ENCODE measurements around the gene SYDE2. TPM values are rescaled to one million over a fixed set of nuclear protein-coding genes. Genes with fewer than 3 reads are reported as not detected.

SYDE2 gene
- total and polyA plus RNA-seq, 9 of the 15 experiments (the other 6 are each of a cell fraction or from before 2014, with no cell fraction given), result 0.39 to 8.7 (median 4.5) TPM

GRCh38 chr1:85124091-85124490, 76.7 kb downstream of the SYDE2 start (continued):
- TF ChIP-seq ATF1 (CRISPR knock-in tag; IDR thresholded peaks at IDR 0.05) (no peak), ATF1 (tag; IDR thresholded peaks at IDR 0.05) (no peak), SRF (CRISPR knock-in tag; IDR thresholded peaks at IDR 0.05) (no peak), BACH1 (tag; IDR thresholded peaks at IDR 0.05) (no peak), PREB (CRISPR knock-in tag; IDR thresholded peaks at IDR 0.05) (no peak), PCBP1 (IDR thresholded peaks at IDR 0.05; ENCODE audit: low read depth, low read length, poor library complexity, severe bottlenecking) (no peak), MLLT1 (IDR thresholded peaks at IDR 0.05) (no peak), GABPB1 (CRISPR knock-in tag; IDR thresholded peaks at IDR 0.05) (no peak), ZKSCAN1 (IDR thresholded peaks at IDR 0.05; ENCODE audit: low read depth, low read length) (no peak)

- no peak for FAIRE-seq
- Histone ChIP-seq H3K79me2 (ENCODE audit: control insufficient read depth, insufficient read depth, low read length) (no peaks in the 10 kb centered on the region), H3K4me3 (no peak overlapping the region), H3K27me3 (ENCODE audit: control insufficient read depth in 2 of 2, insufficient read depth in 2 of 2, low read length in 2 of 2) (peaks cover 3 to 17% of the 10 kb centered on the region in 2 experiments; a peak in 4 of 5 replicates), H3K36me3 (ENCODE audit: control insufficient read depth, insufficient read depth, low read length) (no peaks in the 10 kb centered on the region), H2AFZ (ENCODE audit: low read depth, low read length) (no peak overlapping the region), H3K9me1 (ENCODE audit: control insufficient read depth, insufficient read depth, low read length) (no peaks in the 10 kb centered on the region), H4K20me1 (replicated peaks; ENCODE audit: control insufficient read depth, insufficient read depth, low read length) (no peaks in the 10 kb centered on the region), H3K9ac (ENCODE audit: insufficient read depth in 1 of 2, low read depth in 2 of 2, low read length in 2 of 2) (no peak overlapping the region), H3K4me1 (replicated peaks in 1 of 2; ENCODE audit: control insufficient read depth in 2 of 2, insufficient read depth in 2 of 2, low read length in 2 of 2) (no peaks in the 10 kb centered on the region), H3K4me2 (ENCODE audit: insufficient read depth, low read length) (no peak overlapping the region), H3K27ac (ENCODE audit: extremely low read depth, low read depth, low read length) (no peak overlapping the region), H3K9me3 (replicated peaks; ENCODE audit: control insufficient read depth, insufficient read depth, low read depth, low read length) (no peaks in the 10 kb centered on the region)
- DNase-seq (ENCODE audit: extremely low read depth in 1 of 4, low spot score in 3 of 4), result no peak
- POLR2A ChIA-PET, result interaction anchor here (1.1 kb wide), 1 partner anchor 10 kb away, joined by 5 read pairs; no protein-coding TSS in a partner anchor
- CTCF ChIA-PET (ENCODE audit: low intra/inter-chr PET ratio), result no interaction called here
- no peak for ATAC-seq
- in situ Hi-C loops (cut with MboI) (loop anchor here (5.0 kb wide), 1 partner anchor 120 kb away; no protein-coding TSS in a partner anchor), intact Hi-C loops (cut with micrococcal nuclease) (no loop called here)
- BruUV-seq (replicated peaks), result no TSS peak
- WGBS (ENCODE audit: insufficient coverage, low coverage, missing lambda C conversion rate), result 9% methylated on average over 2 of the region's 2 CpGs
- no peak for TF ChIP-seq SMC3 (conservative IDR thresholded peaks at IDR 0.05; ENCODE audit: insufficient read depth, low read depth, low read length)
- TF ChIP-seq CXXC5 (CRISPR knock-in tag; IDR thresholded peaks at IDR 0.05), result no peak
- no peak for TF ChIP-seq SRSF9 (IDR thresholded peaks at IDR 0.05; ENCODE audit: borderline replicate concordance, low read depth, low read length)
- TF ChIP-seq MCM5 (IDR thresholded peaks at IDR 0.05; ENCODE audit: low read depth), result no peak
- TF ChIP-seq GTF2E2 (tag; IDR thresholded peaks at IDR 0.05), result no peak
- TF ChIP-seq NFATC3 (IDR thresholded peaks at IDR 0.05), result no peak
- no peak for TF ChIP-seq TSHZ1 (CRISPR knock-in tag; IDR thresholded peaks at IDR 0.05)
Observed at GRCh38 chr1:85122169-85122568, 78.6 kb downstream of the SYDE2 start.
